GM06990 (cell line): ENCODE results near the gene TSPO.

Experiments used
- DNase-seq: peaks from one replicate; pipeline ENCODE4 v3.0.0-alpha.2; 2011; ENCODE audit not compliant: insufficient read length; ENCODE audit errors: extremely low read depth
- H3K27me3 ChIP-seq: replicated peaks from 2 replicates; pipeline ENCODE4 v1.6.0; 2011; ENCODE audit warnings: low read length; ENCODE audit not compliant: control insufficient read depth, insufficient read depth
- H3K36me3 ChIP-seq: 2 replicates; pipeline ENCODE4 v1.5.1; 2011; ENCODE audit warnings: low read length; ENCODE audit not compliant: control insufficient read depth, insufficient read depth
- H3K4me3 ChIP-seq: replicated peaks from 2 replicates; pipeline ENCODE4 v1.5.1; 2011; ENCODE audit warnings: low read depth, mild to moderate bottlenecking, control low read depth, low read length
- CTCF ChIP-seq: IDR thresholded peaks from 2 replicates; pipeline ENCODE4 v1.5.1; 2011; ENCODE audit warnings: low read length, control low read depth, mild to moderate bottlenecking, inconsistent platforms; ENCODE audit not compliant: insufficient read depth, poor library complexity, severe bottlenecking

The TSPO gene

GRCh38 chr22:43209523-43209890, 58.1 kb downstream of the TSPO start:
- TF ChIP-seq CTCF: no peak

DNA sequence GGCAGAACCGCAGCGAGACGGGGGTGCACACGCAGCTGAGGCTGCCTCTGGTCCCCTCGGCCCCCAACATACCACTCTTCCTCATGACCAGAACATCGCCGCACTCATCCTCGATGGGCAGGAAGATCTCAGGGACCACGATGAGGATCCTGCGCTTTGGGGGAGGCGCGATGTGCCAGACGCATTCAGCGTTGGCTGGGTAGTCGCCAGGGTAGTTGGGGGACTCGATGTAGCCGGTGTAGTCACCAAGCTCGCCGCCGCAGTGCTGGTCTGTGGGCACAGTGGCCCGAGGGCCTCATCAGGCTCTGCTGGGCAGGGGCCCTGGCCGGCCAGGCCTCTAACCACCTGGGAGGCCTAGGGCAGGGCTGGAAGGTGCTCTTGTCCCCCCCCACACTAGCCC, 58.6 kb downstream of the TSPO start:
- Histone ChIP-seq H3K27me3 (peaks cover 1% of the 10 kb centered on the region), H3K36me3 (no peaks in the 10 kb centered on the region), H3K4me3 (no peak overlapping the region)
- no peak for DNase-seq
- no peak for TF ChIP-seq CTCF

More at GRCh38 chr22:43209523-43209890, 58.1 kb downstream of the TSPO start:
- Histone ChIP-seq H3K4me3 (no peak overlapping the region), H3K27me3 (peaks cover 1% of the 10 kb centered on the region), H3K36me3 (no peaks in the 10 kb centered on the region)
- no peak for DNase-seq

DNA sequence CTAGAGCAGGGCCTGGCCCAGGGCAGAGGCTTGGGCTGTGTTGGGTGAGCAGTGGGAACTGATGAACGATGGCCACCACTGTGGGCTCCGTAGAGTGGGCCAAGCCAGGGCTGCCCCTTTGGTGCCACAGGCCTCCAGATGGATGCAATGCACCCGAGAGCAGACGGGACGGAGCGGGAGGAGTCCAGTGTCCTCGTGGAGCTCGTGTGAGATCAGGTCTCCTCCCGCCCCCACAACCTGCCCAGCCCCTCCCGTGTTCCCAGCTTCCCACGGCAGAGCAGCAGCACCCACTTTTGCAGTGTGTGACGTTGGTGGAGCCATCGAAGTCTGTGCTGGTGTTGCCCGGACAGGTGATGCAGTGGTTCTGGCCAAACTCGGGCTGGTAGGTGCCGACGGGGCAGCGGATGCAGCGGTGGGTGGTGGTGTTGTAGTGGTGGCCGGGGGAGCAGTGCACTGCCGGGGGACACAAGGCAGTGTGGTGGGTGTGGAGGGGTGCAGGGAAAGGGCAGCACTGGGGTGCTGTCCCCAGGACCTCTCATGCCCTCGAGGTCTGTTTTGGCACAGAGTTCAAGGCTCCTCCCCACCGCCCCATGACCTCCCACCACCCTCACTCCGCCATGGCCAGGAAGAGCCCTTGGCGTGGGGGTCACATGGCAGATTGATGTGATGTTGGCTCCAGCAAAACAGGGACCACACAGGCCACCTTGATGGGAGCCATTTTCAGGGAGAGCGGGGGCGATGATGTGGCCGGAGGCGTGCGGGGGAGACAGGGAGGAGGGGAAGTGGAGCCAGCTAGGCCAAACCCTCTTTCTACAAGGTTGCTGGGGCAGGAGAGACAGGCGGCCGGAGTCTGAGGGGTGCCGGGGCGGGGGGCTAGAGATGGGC, 59.5 kb downstream of the TSPO start:
- no peak for TF ChIP-seq CTCF
- Histone ChIP-seq H3K4me3 (no peak overlapping the region), H3K36me3 (no peaks in the 10 kb centered on the region), H3K27me3 (peaks cover 1% of the 10 kb centered on the region)
- no peak for DNase-seq

DNA sequence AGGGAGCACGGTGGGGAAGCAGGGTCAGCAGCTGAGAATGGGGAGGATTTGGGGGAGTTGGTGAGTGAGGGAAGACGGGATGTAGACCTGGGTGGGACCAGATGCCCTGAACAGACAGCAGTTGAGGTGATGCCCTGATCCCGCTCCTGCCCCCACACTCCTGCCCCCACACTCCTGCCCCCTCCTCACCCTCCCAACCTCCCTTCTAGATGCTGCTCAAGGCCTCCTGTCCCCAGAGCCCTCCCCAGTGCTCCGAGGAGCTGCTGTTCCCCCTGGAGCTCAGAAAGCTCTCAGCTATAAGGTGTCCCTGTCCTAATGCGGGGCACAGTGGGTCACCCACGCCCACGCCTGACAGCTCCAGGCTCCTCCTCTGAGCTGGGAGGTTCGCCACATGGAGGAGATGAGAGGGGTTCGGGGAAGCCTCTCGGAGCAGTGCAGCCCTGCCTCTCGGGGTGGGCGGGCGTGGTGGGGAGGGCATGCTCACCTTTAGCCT, 60.6 kb downstream of the TSPO start:
- DNase-seq: no peak
- peaks cover 1% of the 10 kb centered on the region for H3K27me3 ChIP-seq
- no peak overlapping the region for H3K4me3 ChIP-seq
- H3K36me3 ChIP-seq: no peaks in the 10 kb centered on the region
- no peak for TF ChIP-seq CTCF

DNA sequence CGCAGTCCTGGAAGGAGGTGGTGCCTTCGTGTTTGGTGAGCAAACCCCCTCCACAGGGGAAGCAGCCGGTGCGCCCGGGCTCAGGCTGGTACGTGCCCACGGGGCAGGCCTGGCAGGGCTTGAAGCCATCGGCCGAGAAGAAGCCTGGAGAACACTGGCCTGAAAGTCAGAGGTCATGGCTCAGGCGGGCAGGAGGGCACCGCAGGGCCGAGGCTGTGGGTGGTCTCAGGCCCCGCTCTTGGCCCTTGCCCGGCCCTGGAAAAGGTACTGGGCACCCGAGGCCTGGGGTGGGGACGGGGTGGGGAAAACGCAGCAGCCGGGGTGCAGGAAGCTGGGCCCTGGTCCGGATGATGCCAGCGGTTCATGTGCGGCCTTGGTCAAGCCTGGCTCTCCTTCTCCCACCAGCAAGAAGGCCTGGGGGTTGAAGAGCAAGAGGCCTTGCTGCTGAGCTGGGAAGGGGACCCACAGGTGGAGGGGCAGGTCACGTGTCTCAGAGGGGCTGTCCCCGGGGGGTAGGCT, 61.1 kb downstream of the TSPO start:
- DNase-seq: no peak
- H3K36me3 ChIP-seq: no peaks in the 10 kb centered on the region
- no peak overlapping the region for H3K4me3 ChIP-seq
- no peak for TF ChIP-seq CTCF
- H3K27me3 ChIP-seq: peaks cover 1% of the 10 kb centered on the region
